Measurements from ENCODE around the gene ANAPC16.

- no peak for TF ChIP-seq CTCF (conservative IDR thresholded peaks at IDR 0.05 in 1 of 2, IDR thresholded peaks at IDR 0.05 in 1 of 2; ENCODE audit: extremely low read depth in 1 of 2, insufficient read depth in 1 of 2, low read depth in 1 of 2, low read length in 2 of 2)
- no peak for TF ChIP-seq EZH2 (IDR thresholded peaks at IDR 0.05; ENCODE audit: borderline replicate concordance, low read length)
These were observed 60.2 kb downstream of the ANAPC16 start for GRCh38 chr10:72276013-72276387.

Data from mammary epithelial cell (primary cell).